G401.6 (cell line): ENCODE measurements around the gene MT2A.

Experiments used
- FAIRE-seq: peaks from 2 replicates; lab custom pipeline; 2012; peaks lifted over from hg19 to GRCh38; lab: Jason Lieb, UNC

MT2A gene

GRCh38 chr16:56600398-56600999 lies 7.9 kb upstream of the MT2A start:
- FAIRE-seq = no peak

GRCh38 chr16:56601325-56601724 lies 7.1 kb upstream of the MT2A start:
- no peak for FAIRE-seq

GRCh38 chr16:56603589-56603988 lies 4.8 kb upstream of the MT2A start:
- no peak for FAIRE-seq

- no peak for FAIRE-seq
Observed at GRCh38 chr16:56604966-56605365, 3.4 kb upstream of the MT2A start.

GRCh38 chr16:56605475-56605874 lies 2.9 kb upstream of the MT2A start:
- FAIRE-seq = no peak

- FAIRE-seq = no peak
Observed at GRCh38 chr16:56606071-56606475, 2.3 kb upstream of the MT2A start.

GRCh38 chr16:56606476-56607108 lies 1.8 kb upstream of the MT2A start:
- no peak for FAIRE-seq

- FAIRE-seq = no peak
Observed at GRCh38 chr16:56607109-56607618, 1.2 kb upstream of the MT2A start.

- FAIRE-seq = no peak
Observed at GRCh38 chr16:56607675-56608042, 725 bp upstream of the MT2A start.

- FAIRE-seq = no peak
Observed at GRCh38 chr16:56608876-56609462, 585 bp downstream of the MT2A start.

GRCh38 chr16:56609463-56609921 lies 1.1 kb downstream of the MT2A start:
- no peak for FAIRE-seq

- no peak for FAIRE-seq
Observed at GRCh38 chr16:56610017-56610608, 1.7 kb downstream of the MT2A start.

- FAIRE-seq = no peak
Observed at GRCh38 chr16:56610609-56611111, 2.3 kb downstream of the MT2A start.

GRCh38 chr16:56611281-56611833 lies 3.0 kb downstream of the MT2A start:
- no peak for FAIRE-seq

- no peak for FAIRE-seq
Observed at GRCh38 chr16:56613706-56614105, 5.3 kb downstream of the MT2A start.

GRCh38 chr16:56614549-56614991 lies 6.2 kb downstream of the MT2A start:
- no peak for FAIRE-seq

- no peak for FAIRE-seq
Observed at GRCh38 chr16:56615353-56615752, 7.0 kb downstream of the MT2A start.

- no peak for FAIRE-seq
Observed at GRCh38 chr16:56616608-56617211, 8.3 kb downstream of the MT2A start.

GRCh38 chr16:56617212-56618085 lies 9.1 kb downstream of the MT2A start:
- no peak for FAIRE-seq

- FAIRE-seq = no peak
Observed at GRCh38 chr16:56618138-56618537, 9.8 kb downstream of the MT2A start.

- no peak for FAIRE-seq
Observed at GRCh38 chr16:56620339-56620897, 12.0 kb downstream of the MT2A start.
